Heart left ventricle (tissue), 16 donors: ENCODE results near the gene BIN2. TPM values are rescaled to one million over a fixed set of nuclear protein-coding genes. Genes with fewer than 3 reads are reported as not detected.

Experiments used
- ATAC-seq, 4 donors: fragments of 200-7000 bp; cut with Tn5 transposase; one replicate each; pipeline ENCODE4 v1.9.1; 2020 to 2022; ENCODE audit warnings: moderate library complexity in 4 of 4, mild to moderate bottlenecking in 3 of 4, moderate number of reproducible peaks in 1 of 4
- DNase-seq, 5 donors: peaks; one replicate each; pipeline ENCODE4 v3.0.0-alpha.2; 2020
- H3K27ac ChIP-seq, 12 donors: fragments of 200-600 bp; sonication (generic) in 4 of 12; one replicate each; pipeline versions ENCODE4 v1.5.0 to v1.8.0; 2016 to 2022; ENCODE audit warnings: mild to moderate bottlenecking in 2 of 12
- H3K27me3 ChIP-seq, 9 donors: fragments of 200-600 bp; sonication (generic) in 2 of 9; one replicate each; pipeline versions ENCODE4 v1.5.1 to v1.8.0; 2016 to 2022; ENCODE audit warnings: mild to moderate bottlenecking in 3 of 9
- H3K36me3 ChIP-seq, 9 donors: fragments of 200-600 bp; sonication (generic) in 2 of 9; one replicate each; pipeline versions ENCODE4 v1.5.0 to v1.8.0; 2018 to 2022; ENCODE audit warnings: mild to moderate bottlenecking in 2 of 9
- H3K4me1 ChIP-seq, 12 donors: fragments of 200-600 bp; sonication (generic) in 4 of 12; one replicate each; pipeline versions ENCODE4 v1.5.0 to v1.8.0; 2016 to 2022; ENCODE audit warnings: mild to moderate bottlenecking in 3 of 12
- H3K4me3 ChIP-seq, 12 donors: fragments of 200-600 bp; sonication (generic) in 4 of 12; one replicate each; pipeline versions ENCODE4 v1.5.0 to v1.8.0; 2017 to 2022; ENCODE audit warnings: mild to moderate bottlenecking in 9 of 12, moderate library complexity in 4 of 12
- H3K9me3 ChIP-seq, 12 donors: fragments of 200-600 bp; sonication (generic) in 4 of 12; one replicate each; pipeline versions ENCODE4 v1.5.0 to v1.8.0; 2016 to 2022; ENCODE audit warnings: mild to moderate bottlenecking in 1 of 12
- POLR2A ChIP-seq, 2 donors: fragments of 450-650 bp; IDR thresholded peaks; one replicate each; pipeline ENCODE4 v1.6.1; 2017; ENCODE audit warnings: antibody characterized with exemption in 2 of 2, mild to moderate bottlenecking in 2 of 2, moderate library complexity in 2 of 2
- intact Hi-C, 10 donors: fragments of 100-400 bp; cut with DNase I; formaldehyde crosslinking; loops; one replicate each; pipeline versions ENCODE4 v1.11.1 to v1.14.2; 2022
- polyA plus RNA-seq, 2 donors: library from polyadenylated mRNA; stranded (reverse); fragments of 200-250 nt; gene quantifications; one replicate each; pipeline ENCODE4 v1.2.3, GENCODE V29; 2013
- total RNA-seq, 9 donors: library from RNA; depleted of rRNA in 2 of 9; stranded (reverse); fragments of >200 nt in 2 of 9; fragmentation: NEBNext Ultra II Directional in 3 of 9; extraction: Animal tissue kit (Norgen Biotek cat#: 25700) in 3 of 9; gene quantifications; one replicate each; pipeline versions ENCODE4 v1.1.0 to v1.2.4, GENCODE V29; 2016 to 2023
- donor health status: ischemic (EF 13 %, LVEDD 7.1; RV severe dilation, severe dysfunction).
- donor health status: healthy with polysubstance abuse.
- donor health status: DM: no; HTN: yes; CAD: no.
- donor health status: DM: no; HTN: no; CAD: no.
- donor health status: ischemic (EF 25% LVEDD 6.9; RV normal size, moderate dysfunction).
- donor health status: ischemic (EF 25% LVEDD 5.7; RV mildly dilated, moderate dysfunction).
- donor health status: healthy.
- donor health status: DM: yes; HTN: yes; CAD: no.
- donor health status: ischemic (EF 35%, LVEDD 5.7; RV mildly dilated, moderate dysfunction).
- donor health status: nonischemic (EF 11% LVEDD 7.7; RV severe dilation, severe dysfunction).
- donor health status: DM: yes; HTN: yes; CAD: no.
- donor health status: PGD.
- donor health status: ischemic (EF 29% LVEDD 5.4; RV normal size, mild dysfunction).
- donor health status: nonischemic (EF 23%, LVEDD 6.1; RV moderate dilation, normal function).

BIN2 gene
- total and polyA plus RNA-seq, 11 donors = 0.72 to 23.8 (median 1.6) TPM

GRCh38 chr12:51232642-51233041 lies 91.3 kb downstream of the BIN2 start:
- H3K4me3 ChIP-seq = no peak overlapping the region
- H3K36me3 ChIP-seq = no peaks in the 10 kb centered on the region
- ATAC-seq (no peak), DNase-seq (no peak)
- H3K27me3 ChIP-seq = no peaks in the 10 kb centered on the region
- intact Hi-C loops = loop anchor here in 2 of 10 donors (10.0 kb wide), 2 partner anchors 148 to 188 kb away; partner anchors contain the start of genes CSRNP2 (in 1 of the 2) and LETMD1 (in 1 of the 2)
- no peak overlapping the region for H3K27ac ChIP-seq
- H3K4me1 ChIP-seq = no peaks in the 10 kb centered on the region
- H3K9me3 ChIP-seq = no peaks in the 10 kb centered on the region
- TF ChIP-seq POLR2A (IDR thresholded peaks at IDR 0.05) = no peak

Other genes starting within 250 kb of the BIN2 start
- 10 to 100 TPM; 12.8 to 25.7 (median 18.5) TPM for gene CSRNP2, start 240.6 kb downstream of the BIN2 start, total RNA-seq
- 10 to 100 TPM; 10.0 to 16.5 TPM for gene CSRNP2, start 240.6 kb downstream of the BIN2 start, polyA plus RNA-seq
- 10 to 100 TPM; 10.8 to 28.8 (median 20.7) TPM for gene TFCP2, start 151.0 kb downstream of the BIN2 start, total RNA-seq
- gene TFCP2, start 151.0 kb downstream of the BIN2 start, polyA plus RNA-seq = 10 to 100 TPM in 1 of 2 donors, 1 to 10 TPM in 1; 8.3 to 18.5 TPM
- gene POU6F1, start 106.1 kb downstream of the BIN2 start, total RNA-seq = 10 to 100 TPM in 1 of 9 donors, 1 to 10 TPM in 8; 4.6 to 14.0 (median 6.8) TPM
- 1 to 10 TPM; 4.6 to 6.4 TPM for gene POU6F1, start 106.1 kb downstream of the BIN2 start, polyA plus RNA-seq
- gene DAZAP2, start 85.3 kb downstream of the BIN2 start, total RNA-seq = 100 to 1,000 TPM; 147 to 313 (median 192) TPM
- gene DAZAP2, start 85.3 kb downstream of the BIN2 start, polyA plus RNA-seq = 100 to 1,000 TPM in 1 of 2 donors, 10 to 100 TPM in 1; 58.8 to 419 TPM
- 1 to 10 TPM; 2.0 to 7.4 (median 3.7) TPM for gene SMAGP, start 53.8 kb downstream of the BIN2 start, total RNA-seq
- gene SMAGP, start 53.8 kb downstream of the BIN2 start, polyA plus RNA-seq = 1 to 10 TPM; 2.0 to 8.4 TPM
- not detected for gene CELA1, start 22.5 kb upstream of the BIN2 start, total RNA-seq
- not detected for gene CELA1, start 22.5 kb upstream of the BIN2 start, polyA plus RNA-seq
- 1 to 10 TPM in 5 of 9 donors, under 1 TPM in 4; 0.62 to 8.0 (median 1.1) TPM for gene GALNT6, start 67.2 kb upstream of the BIN2 start, total RNA-seq
- gene GALNT6, start 67.2 kb upstream of the BIN2 start, polyA plus RNA-seq = under 1 TPM; 0.08 to 0.71 TPM
- 1 to 10 TPM in 2 of 9 donors, under 1 TPM in 7; 0.13 to 3.6 (median 0.56) TPM for gene SLC4A8, start 100.7 kb upstream of the BIN2 start, total RNA-seq
- gene SLC4A8, start 100.7 kb upstream of the BIN2 start, polyA plus RNA-seq = under 1 TPM; 0.07 to 0.23 TPM